ENCODE data around the gene MYO7A. TPM values are rescaled to one million over a fixed set of nuclear protein-coding genes. Genes with fewer than 3 reads are reported as not detected.

The MYO7A gene
- total RNA-seq, 2 experiments from 2014 or later, result 0.09 to 0.14 TPM

DNA sequence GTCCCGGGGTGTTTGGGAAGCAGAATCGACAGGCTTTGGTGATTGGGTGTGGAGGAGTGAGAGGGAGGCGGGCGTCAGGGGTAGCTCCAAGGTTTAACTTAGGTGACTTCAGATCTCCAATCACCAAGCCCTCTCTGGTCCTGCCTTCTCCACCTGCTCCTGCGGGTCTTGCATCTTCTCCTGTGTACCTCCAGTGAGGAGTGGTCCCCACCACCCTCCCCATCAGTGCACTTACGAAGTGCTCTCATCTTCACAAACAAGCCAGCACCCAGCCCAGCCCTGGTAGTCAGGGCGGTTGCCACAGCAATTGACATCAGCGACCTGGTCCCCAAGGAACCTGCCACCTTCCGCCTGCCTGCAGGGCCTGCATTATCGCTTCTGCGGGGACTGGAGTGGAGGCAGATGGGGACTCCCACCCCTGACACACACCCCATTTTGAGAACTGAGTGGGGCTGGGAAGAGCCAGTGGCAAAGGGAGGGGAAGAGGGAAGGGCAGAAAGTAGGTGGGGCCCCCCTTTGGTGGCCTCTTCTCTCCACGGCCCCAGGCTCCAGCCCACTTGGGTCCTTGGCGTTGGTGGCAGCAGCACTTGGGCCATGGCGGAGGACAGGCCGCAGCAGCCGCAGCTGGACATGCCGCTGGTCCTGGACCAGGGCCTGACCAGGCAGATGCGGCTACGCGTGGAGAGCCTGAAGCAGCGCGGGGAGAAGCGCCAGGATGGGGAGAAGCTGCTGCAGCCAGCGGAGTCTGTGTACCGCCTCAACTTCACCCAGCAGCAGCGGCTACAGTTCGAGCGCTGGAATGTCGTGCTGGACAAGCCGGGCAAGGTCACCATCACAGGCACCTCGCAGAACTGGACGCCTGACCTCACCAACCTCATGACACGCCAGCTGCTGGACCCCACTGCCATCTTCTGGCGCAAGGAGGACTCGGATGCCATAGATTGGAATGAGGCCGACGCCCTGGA lies 25.5 kb upstream of the MYO7A start, which contains the start of gene OMP:
Gene OMP, plus strand, starts transcription at position 595 of the 965 bp plus-strand sequence. Its CDS starts 0 bp downstream, at position 595.
- TF ChIP-seq, protein P1, sequence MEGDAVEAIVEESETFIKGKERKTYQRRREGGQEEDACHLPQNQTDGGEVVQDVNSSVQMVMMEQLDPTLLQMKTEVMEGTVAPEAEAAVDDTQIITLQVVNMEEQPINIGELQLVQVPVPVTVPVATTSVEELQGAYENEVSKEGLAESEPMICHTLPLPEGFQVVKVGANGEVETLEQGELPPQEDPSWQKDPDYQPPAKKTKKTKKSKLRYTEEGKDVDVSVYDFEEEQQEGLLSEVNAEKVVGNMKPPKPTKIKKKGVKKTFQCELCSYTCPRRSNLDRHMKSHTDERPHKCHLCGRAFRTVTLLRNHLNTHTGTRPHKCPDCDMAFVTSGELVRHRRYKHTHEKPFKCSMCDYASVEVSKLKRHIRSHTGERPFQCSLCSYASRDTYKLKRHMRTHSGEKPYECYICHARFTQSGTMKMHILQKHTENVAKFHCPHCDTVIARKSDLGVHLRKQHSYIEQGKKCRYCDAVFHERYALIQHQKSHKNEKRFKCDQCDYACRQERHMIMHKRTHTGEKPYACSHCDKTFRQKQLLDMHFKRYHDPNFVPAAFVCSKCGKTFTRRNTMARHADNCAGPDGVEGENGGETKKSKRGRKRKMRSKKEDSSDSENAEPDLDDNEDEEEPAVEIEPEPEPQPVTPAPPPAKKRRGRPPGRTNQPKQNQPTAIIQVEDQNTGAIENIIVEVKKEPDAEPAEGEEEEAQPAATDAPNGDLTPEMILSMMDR (IDR thresholded peaks at IDR 0.05), result no peak
- CTCF ChIA-PET, result interaction anchor here (0.7 to 1.2 kb wide), 3 partner anchors 9 to 14 kb away, joined by 3 read pairs; no protein-coding TSS in a partner anchor
- intact Hi-C loops (cut with micrococcal nuclease), result no loop called here
- Mint-ChIP-seq H3K27me3 (no peaks in the 10 kb centered on the region), H3K4me3 (no peak within 1 kb of the TSS), H3K4me1 (ENCODE audit: low read depth) (no peaks in the 10 kb centered on the region), H3K27ac (no peak within 1 kb of the TSS), H3K9me3 (no peaks in the 10 kb centered on the region), H3K36me3 (ENCODE audit: low read depth) (no peaks in the 10 kb centered on the region)
- POLR2A ChIA-PET, result no interaction called here
- DNase-seq (no peak), ATAC-seq (no peak)

DNA sequence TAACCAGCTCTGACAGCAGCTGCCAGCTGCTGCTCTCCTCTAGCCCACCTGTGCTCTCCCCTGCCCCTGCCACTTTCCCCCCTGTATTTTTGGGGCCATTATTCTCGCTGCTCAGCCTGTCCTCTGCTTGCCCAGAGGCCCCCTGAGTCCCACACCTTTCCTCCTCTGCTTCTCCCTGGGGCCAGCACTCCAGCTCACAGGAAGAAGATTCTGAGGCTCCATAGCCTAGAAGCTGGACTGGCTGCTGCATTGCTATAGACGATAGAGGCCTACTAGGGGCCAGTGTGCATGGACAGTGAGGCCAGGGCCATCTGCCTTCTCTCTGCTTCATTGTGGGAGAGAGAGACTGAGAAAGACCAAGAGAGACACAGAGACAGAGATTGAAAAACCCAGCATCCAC lies 24.7 kb upstream of the MYO7A start:
- Mint-ChIP-seq H3K4me1 (ENCODE audit: low read depth) (no peaks in the 10 kb centered on the region), H3K36me3 (ENCODE audit: low read depth) (no peaks in the 10 kb centered on the region), H3K4me3 (no peak overlapping the region), H3K27me3 (no peaks in the 10 kb centered on the region), H3K27ac (no peak overlapping the region), H3K9me3 (no peaks in the 10 kb centered on the region)
- ATAC-seq (no peak), DNase-seq (no peak)
- TF ChIP-seq, protein P1 (IDR thresholded peaks at IDR 0.05), result no peak
- ChIA-PET POLR2A (no interaction called here), CTCF (interaction anchor here (1.3 kb wide), 1 partner anchor 12 kb away, joined by 9 read pairs; no protein-coding TSS in a partner anchor)
- intact Hi-C loops (cut with micrococcal nuclease), result no loop called here

DNA sequence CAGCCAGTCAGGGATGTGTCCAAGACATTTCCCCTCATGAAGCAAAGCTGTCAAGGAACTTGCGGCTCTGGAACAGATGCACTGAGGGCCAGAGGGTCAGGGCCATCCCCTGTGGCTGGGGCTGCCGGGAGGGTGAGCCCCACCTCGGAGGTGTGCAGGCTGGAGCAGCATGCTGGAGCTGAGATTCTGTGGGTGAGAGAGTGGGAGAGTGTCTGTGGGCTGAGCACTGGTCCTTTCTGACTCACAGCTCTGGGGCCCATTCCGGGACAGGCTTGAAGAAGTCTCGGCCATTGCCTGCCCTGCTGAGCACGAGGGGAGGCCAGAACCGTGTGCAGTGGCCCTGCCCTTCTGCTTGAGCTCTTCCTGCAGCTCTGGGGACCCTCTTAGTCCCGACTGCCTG lies 23.3 kb upstream of the MYO7A start:
- ChIA-PET POLR2A (interaction anchor here (0.5 to 0.6 kb wide), 2 partner anchors 42 to 69 kb away, joined by 3 read pairs; no protein-coding TSS in a partner anchor), CTCF (interaction anchor here (1.3 kb wide), 1 partner anchor 13 kb away, joined by 9 read pairs; no protein-coding TSS in a partner anchor)
- H3K4me3 Mint-ChIP-seq, result no peak overlapping the region
- intact Hi-C loops (cut with micrococcal nuclease), result no loop called here
- TF ChIP-seq, protein P1 (IDR thresholded peaks at IDR 0.05), result no peak
- no peak for ATAC-seq
- no peaks in the 10 kb centered on the region for H3K4me1 Mint-ChIP-seq (ENCODE audit: low read depth)
- DNase-seq, result no peak
- no peaks in the 10 kb centered on the region for H3K9me3 Mint-ChIP-seq
- H3K27ac Mint-ChIP-seq, result no peak overlapping the region
- no peaks in the 10 kb centered on the region for H3K36me3 Mint-ChIP-seq (ENCODE audit: low read depth)
- H3K27me3 Mint-ChIP-seq, result no peaks in the 10 kb centered on the region

DNA sequence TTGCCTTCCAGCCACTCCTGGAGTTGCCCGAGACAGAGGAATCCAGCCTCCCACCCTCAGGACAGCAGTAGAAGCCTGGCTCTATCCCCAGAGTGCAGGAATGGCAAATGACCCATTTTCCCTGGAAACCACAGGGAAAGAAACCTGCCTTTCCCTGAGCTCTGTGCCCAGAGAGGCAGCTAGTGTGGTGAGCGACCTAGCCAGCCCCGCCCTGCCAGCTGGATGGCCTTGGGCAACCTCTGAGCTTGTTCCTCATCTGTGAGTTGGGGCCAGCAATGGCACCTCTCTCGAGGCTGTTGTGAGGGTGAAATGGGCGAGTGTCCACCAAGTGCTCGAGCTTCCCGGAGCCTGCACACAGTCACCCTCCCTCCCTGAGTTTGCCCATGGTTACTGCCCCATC lies 21.7 kb upstream of the MYO7A start:
- no peak for ATAC-seq
- intact Hi-C loops (cut with micrococcal nuclease), result no loop called here

More for the DNA sequence above, 21.7 kb upstream of the MYO7A start:
- no peaks in the 10 kb centered on the region for H3K36me3 Mint-ChIP-seq (ENCODE audit: low read depth)
- no peak for DNase-seq
- TF ChIP-seq, protein P1 (IDR thresholded peaks at IDR 0.05), result no peak
- no peaks in the 10 kb centered on the region for H3K27me3 Mint-ChIP-seq
- no peak overlapping the region for H3K27ac Mint-ChIP-seq
- CTCF ChIA-PET, result interaction anchor here (1.2 kb wide), 1 partner anchor 21 kb away, joined by 4 read pairs; no protein-coding TSS in a partner anchor
- no peaks in the 10 kb centered on the region for H3K9me3 Mint-ChIP-seq
- POLR2A ChIA-PET, result no interaction called here
- H3K4me3 Mint-ChIP-seq, result no peak overlapping the region
- no peaks in the 10 kb centered on the region for H3K4me1 Mint-ChIP-seq (ENCODE audit: low read depth)

Measured in activated CD8-positive, alpha-beta T cell treated with anti-CD3 and anti-CD28 coated beads for 36 hours (primary cell).